ENCODE measurements around the gene RPL13. TPM values are rescaled to one million over a fixed set of nuclear protein-coding genes. Genes with fewer than 3 reads are reported as not detected.
A peak's percentile ranks its signal among the peaks of the same experiment; 100 is the strongest.

Gene RPL13
- total and polyA plus RNA-seq, 9 of the 15 experiments (the other 6 are each of a cell fraction or from before 2014, with no cell fraction given): 227 to 6,042 (median 1,633) TPM

DNA sequence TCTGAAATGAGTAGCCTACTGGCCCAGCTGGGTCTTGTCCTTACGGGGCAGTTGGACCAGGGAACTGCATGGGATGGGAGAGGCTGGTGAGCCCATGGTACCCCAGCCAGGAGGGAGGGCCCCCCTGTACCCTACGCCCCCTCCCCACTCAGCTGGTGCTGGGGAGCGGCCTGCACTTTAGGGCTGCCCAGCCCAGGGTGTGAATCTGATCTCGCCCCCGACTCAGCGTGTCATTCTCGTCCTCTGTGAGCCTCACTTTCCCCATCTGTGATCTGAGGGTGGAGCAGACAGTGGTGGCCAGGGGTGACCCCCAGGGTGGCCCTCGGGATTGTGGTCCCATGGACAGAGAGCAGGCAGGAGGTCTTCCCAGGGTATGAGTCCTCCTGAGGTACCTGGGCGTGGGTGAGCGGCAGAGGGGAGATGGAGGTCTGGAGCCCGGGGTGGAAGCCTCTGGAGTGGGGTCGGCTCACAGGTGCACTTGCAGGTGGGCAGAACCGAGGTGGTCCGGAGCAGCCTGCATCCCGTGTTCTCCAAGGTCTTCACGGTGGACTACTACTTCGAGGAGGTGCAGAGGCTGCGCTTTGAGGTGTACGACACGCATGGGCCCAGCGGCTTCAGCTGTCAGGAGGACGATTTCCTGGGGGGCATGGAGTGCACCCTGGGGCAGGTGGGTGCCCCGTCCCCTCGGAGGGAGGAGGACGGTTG, 16.7 kb downstream of the RPL13 start:
- POLR2A ChIA-PET: interaction anchor here (0.6 to 0.7 kb wide), 2 partner anchors 116 to 422 kb away, joined by 3 read pairs; no protein-coding TSS in a partner anchor
- no peak for DNase-seq (ENCODE audit: extremely low read depth in 1 of 4, low spot score in 3 of 4)
- Histone ChIP-seq H3K4me2 (ENCODE audit: insufficient read depth, low read length) (peak overlapping the region; percentile 78), H3K4me1 (replicated peaks in 1 of 2; ENCODE audit: control insufficient read depth in 2 of 2, insufficient read depth in 2 of 2, low read length in 2 of 2) (peaks cover 5 to 44% of the 10 kb centered on the region in 2 experiments), H3K36me3 (ENCODE audit: control insufficient read depth, insufficient read depth, low read length) (peaks cover 49% of the 10 kb centered on the region), H3K9me1 (ENCODE audit: control insufficient read depth, insufficient read depth, low read length) (peaks cover 4% of the 10 kb centered on the region), H3K4me3 (peak overlapping the region; percentile 57; the same call in 1 of the 2 replicates), H3K27me3 (ENCODE audit: control insufficient read depth in 2 of 2, insufficient read depth in 2 of 2, low read length in 2 of 2) (no peaks in the 10 kb centered on the region), H3K79me2 (ENCODE audit: control insufficient read depth, insufficient read depth, low read length) (peaks cover 34% of the 10 kb centered on the region), H2AFZ (ENCODE audit: low read depth, low read length) (no peak overlapping the region), H3K9ac (ENCODE audit: insufficient read depth in 1 of 2, low read depth in 2 of 2, low read length in 2 of 2) (peak overlapping the region; percentile 71 to 98; a peak in 3 of 4 replicates), H3K27ac (ENCODE audit: extremely low read depth, low read depth, low read length) (peak overlapping the region; percentile 78; the same call in 1 of the 3 replicates), H4K20me1 (replicated peaks; ENCODE audit: control insufficient read depth, insufficient read depth, low read length) (no peaks in the 10 kb centered on the region), H3K9me3 (replicated peaks; ENCODE audit: control insufficient read depth, insufficient read depth, low read depth, low read length) (peaks cover 7% of the 10 kb centered on the region)
- WGBS (ENCODE audit: insufficient coverage, low coverage, missing lambda C conversion rate): 91% methylated on average over 17 of the region's 25 CpGs
- TF ChIP-seq PTRF (tag; IDR thresholded peaks at IDR 0.05) (no peak), CREBBP (IDR thresholded peaks at IDR 0.05; ENCODE audit: low read depth, low read length) (no peak), ZBTB7A (IDR thresholded peaks at IDR 0.05; ENCODE audit: borderline replicate concordance, control insufficient read depth, low read depth, low read length) (0 out of 2 replicates have a peak, but pooled peaks have one; percentile 28), POLR2G (IDR thresholded peaks at IDR 0.05; ENCODE audit: low read depth, low read length) (peak; percentile 20; the same call in 1 of the 2 replicates)
- in situ Hi-C loops (cut with MboI) (no loop called here), intact Hi-C loops (cut with micrococcal nuclease) (loop anchor here (10.0 kb wide), 1 partner anchor 68 kb away; no protein-coding TSS in a partner anchor)
- ATAC-seq: no peak
- no peak for FAIRE-seq
- BruUV-seq (replicated peaks): TSS peak; percentile 42
- CTCF ChIA-PET (ENCODE audit: low intra/inter-chr PET ratio): no interaction called here

DNA sequence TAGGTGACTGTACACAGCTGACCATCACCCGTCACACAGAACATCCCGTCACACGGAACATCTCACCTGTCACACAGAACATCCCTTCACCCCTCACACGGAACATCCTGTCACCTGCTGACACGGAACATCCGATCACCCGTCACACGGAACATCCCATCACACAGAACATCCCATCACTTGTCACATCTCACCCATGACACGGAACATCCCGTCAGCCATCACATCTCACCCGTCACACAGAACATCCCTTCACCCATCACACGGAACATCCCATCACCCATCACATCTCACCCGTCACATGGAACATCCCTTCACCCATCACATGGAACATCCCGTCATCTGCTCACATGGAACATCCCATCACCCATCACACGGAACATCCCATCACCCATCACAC, 18.9 kb downstream of the RPL13 start:
- POLR2A ChIA-PET: no interaction called here

More for the DNA sequence above, 18.9 kb downstream of the RPL13 start:
- Histone ChIP-seq H3K36me3 (ENCODE audit: control insufficient read depth, insufficient read depth, low read length) (peaks cover 70% of the 10 kb centered on the region), H3K4me3 (no peak overlapping the region), H4K20me1 (replicated peaks; ENCODE audit: control insufficient read depth, insufficient read depth, low read length) (no peaks in the 10 kb centered on the region), H3K9ac (ENCODE audit: insufficient read depth in 1 of 2, low read depth in 2 of 2, low read length in 2 of 2) (no peak overlapping the region), H3K79me2 (ENCODE audit: control insufficient read depth, insufficient read depth, low read length) (peaks cover 34% of the 10 kb centered on the region), H3K27me3 (ENCODE audit: control insufficient read depth in 2 of 2, insufficient read depth in 2 of 2, low read length in 2 of 2) (no peaks in the 10 kb centered on the region), H3K27ac (ENCODE audit: extremely low read depth, low read depth, low read length) (no peak overlapping the region), H2AFZ (ENCODE audit: low read depth, low read length) (no peak overlapping the region), H3K9me1 (ENCODE audit: control insufficient read depth, insufficient read depth, low read length) (no peaks in the 10 kb centered on the region), H3K4me2 (ENCODE audit: insufficient read depth, low read length) (no peak overlapping the region), H3K4me1 (replicated peaks in 1 of 2; ENCODE audit: control insufficient read depth in 2 of 2, insufficient read depth in 2 of 2, low read length in 2 of 2) (peaks cover 1 to 53% of the 10 kb centered on the region in 2 experiments), H3K9me3 (replicated peaks; ENCODE audit: control insufficient read depth, insufficient read depth, low read depth, low read length) (peaks cover 7% of the 10 kb centered on the region)
- BruUV-seq (replicated peaks): no TSS peak
- FAIRE-seq: no peak
- ATAC-seq: no peak
- intact Hi-C loops (cut with micrococcal nuclease): loop anchor here (10.0 kb wide), 1 partner anchor 65 kb away; no protein-coding TSS in a partner anchor
- in situ Hi-C loops (cut with MboI): no loop called here
- TF ChIP-seq ZNF311 (CRISPR knock-in tag; IDR thresholded peaks at IDR 0.05): no peak
- TF ChIP-seq ZNF561 (CRISPR knock-in tag; conservative IDR thresholded peaks at IDR 0.05): no peak
- TF ChIP-seq, protein P1, sequence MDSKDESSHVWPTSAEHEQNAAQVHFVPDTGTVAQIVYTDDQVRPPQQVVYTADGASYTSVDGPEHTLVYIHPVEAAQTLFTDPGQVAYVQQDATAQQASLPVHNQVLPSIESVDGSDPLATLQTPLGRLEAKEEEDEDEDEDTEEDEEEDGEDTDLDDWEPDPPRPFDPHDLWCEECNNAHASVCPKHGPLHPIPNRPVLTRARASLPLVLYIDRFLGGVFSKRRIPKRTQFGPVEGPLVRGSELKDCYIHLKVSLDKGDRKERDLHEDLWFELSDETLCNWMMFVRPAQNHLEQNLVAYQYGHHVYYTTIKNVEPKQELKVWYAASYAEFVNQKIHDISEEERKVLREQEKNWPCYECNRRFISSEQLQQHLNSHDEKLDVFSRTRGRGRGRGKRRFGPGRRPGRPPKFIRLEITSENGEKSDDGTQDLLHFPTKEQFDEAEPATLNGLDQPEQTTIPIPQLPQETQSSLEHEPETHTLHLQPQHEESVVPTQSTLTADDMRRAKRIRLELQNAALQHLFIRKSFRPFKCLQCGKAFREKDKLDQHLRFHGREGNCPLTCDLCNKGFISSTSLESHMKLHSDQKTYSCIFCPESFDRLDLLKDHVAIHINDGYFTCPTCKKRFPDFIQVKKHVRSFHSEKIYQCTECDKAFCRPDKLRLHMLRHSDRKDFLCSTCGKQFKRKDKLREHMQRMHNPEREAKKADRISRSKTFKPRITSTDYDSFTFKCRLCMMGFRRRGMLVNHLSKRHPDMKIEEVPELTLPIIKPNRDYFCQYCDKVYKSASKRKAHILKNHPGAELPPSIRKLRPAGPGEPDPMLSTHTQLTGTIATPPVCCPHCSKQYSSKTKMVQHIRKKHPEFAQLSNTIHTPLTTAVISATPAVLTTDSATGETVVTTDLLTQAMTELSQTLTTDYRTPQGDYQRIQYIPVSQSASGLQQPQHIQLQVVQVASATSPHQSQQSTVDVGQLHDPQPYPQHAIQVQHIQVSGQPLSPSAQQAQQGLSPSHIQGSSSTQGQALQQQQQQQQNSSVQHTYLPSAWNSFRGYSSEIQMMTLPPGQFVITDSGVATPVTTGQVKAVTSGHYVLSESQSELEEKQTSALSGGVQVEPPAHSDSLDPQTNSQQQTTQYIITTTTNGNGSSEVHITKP (IDR thresholded peaks at IDR 0.05; ENCODE audit: partially characterized antibody): peak; percentile 80
- TF ChIP-seq ZNF57 (CRISPR knock-in tag; IDR thresholded peaks at IDR 0.05): no peak
- peak; percentile 40; the same call in 1 of the 2 replicates for TF ChIP-seq POLR2A (conservative IDR thresholded peaks at IDR 0.05)
- WGBS (ENCODE audit: insufficient coverage, low coverage, missing lambda C conversion rate): 91% methylated on average over 15 of the region's 15 CpGs
- DNase-seq (ENCODE audit: extremely low read depth in 1 of 4, low spot score in 3 of 4): no peak
- CTCF ChIA-PET (ENCODE audit: low intra/inter-chr PET ratio): no interaction called here
